CD14-positive monocyte (primary cell): ENCODE measurements around the gene SYT8. TPM values are rescaled to one million over a fixed set of nuclear protein-coding genes. Genes with fewer than 3 reads are reported as not detected.

Experiments
- DNase-seq, 3 donors: peaks; one replicate each; pipeline ENCODE4 v3.0.0-alpha.2; 2011 to 2022
- H2AFZ ChIP-seq: 2 replicates; pipeline ENCODE4 v1.6.0; 2012; ENCODE audit warnings: mild to moderate bottlenecking, low read depth, low read length, inconsistent platforms; ENCODE audit not compliant: insufficient read depth, poor library complexity, severe bottlenecking
- H3K27ac ChIP-seq, 2 donors: 1 replicate in 1 of 2; 2 replicates in 1 of 2; pipeline ENCODE4 v1.5.1; 2012 to 2013; ENCODE audit warnings: low read length in 2 of 2, control low read depth in 1 of 2, inconsistent platforms in 1 of 2, low read depth in 1 of 2, mild to moderate bottlenecking in 1 of 2
- H3K27me3 ChIP-seq, 2 donors: one replicate each; pipeline versions ENCODE4 v1.6.0 to v1.6.1; 2011 to 2013; ENCODE audit warnings: low read length in 2 of 2; ENCODE audit not compliant: control insufficient read depth in 2 of 2, insufficient read depth in 2 of 2
- H3K36me3 ChIP-seq, 2 donors: replicated peaks in 1 of 2; 1 replicate in 1 of 2; 2 replicates in 1 of 2; pipeline versions ENCODE4 v1.5.1 to v1.6.1; 2012 to 2013; ENCODE audit warnings: low read length in 2 of 2, control low read depth in 1 of 2, inconsistent platforms in 1 of 2, mild to moderate bottlenecking in 1 of 2; ENCODE audit not compliant: insufficient read depth in 2 of 2, control insufficient read depth in 1 of 2
- H3K4me1 ChIP-seq, 2 donors: 1 replicate in 1 of 2; 2 replicates in 1 of 2; pipeline versions ENCODE4 v1.5.1 to v1.6.1; 2012 to 2013; ENCODE audit warnings: low read length in 2 of 2, control low read depth in 1 of 2, inconsistent platforms in 1 of 2, mild to moderate bottlenecking in 1 of 2, moderate library complexity in 1 of 2; ENCODE audit not compliant: insufficient read depth in 2 of 2, control insufficient read depth in 1 of 2
- H3K4me2 ChIP-seq: replicated peaks from 2 replicates; pipeline ENCODE3; 2012; ENCODE audit warnings: low read length, moderate library complexity, mild to moderate bottlenecking; ENCODE audit not compliant: poor library complexity, severe bottlenecking; ENCODE audit errors: extremely low read depth
- H3K4me3 ChIP-seq, 3 experiments: fragments of 200-600 bp in 1 of 3; sonication (generic) in 1 of 3; replicated peaks in 1 of 3; 1 replicate in 2 of 3; 2 replicates in 1 of 3; pipeline ENCODE4 v1.5.1; 2011 to 2013; ENCODE audit warnings: low read length in 3 of 3, mild to moderate bottlenecking in 3 of 3, control low read depth in 2 of 3, low read depth in 2 of 3, inconsistent platforms in 1 of 3, moderate library complexity in 1 of 3
- H3K79me2 ChIP-seq: 2 replicates; pipeline ENCODE4 v1.6.0; 2012; ENCODE audit warnings: mild to moderate bottlenecking, control low read depth, inconsistent platforms, low read length, moderate library complexity; ENCODE audit not compliant: insufficient read depth
- H3K9ac ChIP-seq: 2 replicates; pipeline ENCODE4 v1.6.0; 2017; ENCODE audit warnings: low read length, mild to moderate bottlenecking; ENCODE audit not compliant: insufficient read depth, poor library complexity, severe bottlenecking
- H3K9me3 ChIP-seq, 2 donors: replicated peaks in 1 of 2; 1 replicate in 1 of 2; 2 replicates in 1 of 2; pipeline versions ENCODE4 v1.5.1 to v1.6.1; 2012 to 2013; ENCODE audit warnings: low read length in 2 of 2, control low read depth in 1 of 2; ENCODE audit not compliant: control insufficient read depth in 1 of 2, insufficient read depth in 1 of 2
- H4K20me1 ChIP-seq: 2 replicates; pipeline ENCODE4 v1.6.0; 2012; ENCODE audit warnings: mild to moderate bottlenecking, low read length, control low read depth, moderate library complexity; ENCODE audit not compliant: insufficient read depth
- H3K27ac Mint-ChIP-seq, 7 donors: one replicate each; pipeline ENCODE4 v1.8.0; 2020; ENCODE audit warnings: mild to moderate bottlenecking in 7 of 7, mixed read lengths in 7 of 7, moderate library complexity in 6 of 7, inconsistent platforms in 2 of 7
- H3K27me3 Mint-ChIP-seq, 3 donors: one replicate each; pipeline ENCODE4 v1.8.0; 2021 to 2022; ENCODE audit warnings: low read depth in 3 of 3, mild to moderate bottlenecking in 3 of 3, mixed read lengths in 3 of 3, moderate library complexity in 3 of 3, inconsistent platforms in 1 of 3
- H3K36me3 Mint-ChIP-seq, 2 donors: one replicate each; pipeline ENCODE4 v1.8.0; 2020; ENCODE audit warnings: mixed read lengths in 2 of 2, inconsistent platforms in 1 of 2, mild to moderate bottlenecking in 1 of 2
- H3K4me1 Mint-ChIP-seq: one replicate; pipeline ENCODE4 v1.8.0; 2020; ENCODE audit warnings: mild to moderate bottlenecking, mixed read lengths
- H3K4me3 Mint-ChIP-seq, 2 donors: one replicate each; pipeline ENCODE4 v1.8.0; 2020; ENCODE audit warnings: mild to moderate bottlenecking in 2 of 2, mixed read lengths in 2 of 2, moderate library complexity in 1 of 2
- H3K9me3 Mint-ChIP-seq, 7 donors: one replicate each; pipeline ENCODE4 v1.8.0; 2020 to 2022; ENCODE audit warnings: mixed read lengths in 7 of 7, mild to moderate bottlenecking in 6 of 7, moderate library complexity in 6 of 7, inconsistent platforms in 2 of 7
- CTCF ChIP-seq: fragments of 200-600 bp; IDR thresholded peaks from one replicate; pipeline ENCODE4 v1.8.0; 2022; ENCODE audit warnings: antibody characterized with exemption, mild to moderate bottlenecking
- WGBS: methylation state at CpG from one replicate; pipeline ENCODE4 v1.1.5; 2013; ENCODE audit warnings: missing lambda C conversion rate; ENCODE audit not compliant: insufficient coverage; 5-methylcytosine and 5-hydroxymethylcytosine counted together
- intact Hi-C, 2 donors: fragments of 100-400 bp; cut with micrococcal nuclease; formaldehyde crosslinking; loops; one replicate each; pipeline versions ENCODE4 v1.15.0 to v1.15.1; 2023
- polyA plus RNA-seq, 3 donors: library from polyadenylated mRNA; depleted of rRNA in 1 of 3; unstranded in 2 of 3; stranded (reverse) in 1 of 3; fragments of 300-500 nt in 2 of 3; fragments of >200 nt in 1 of 3; fragmentation: Illumina TruSeq in 2 of 3; gene quantifications; 1 replicate in 2 of 3; 2 replicates in 1 of 3; pipeline ENCODE4 v1.2.3, GENCODE V29; 2012 to 2021

SYT8 gene
- polyA plus RNA-seq, 3 donors, result not detected

DNA sequence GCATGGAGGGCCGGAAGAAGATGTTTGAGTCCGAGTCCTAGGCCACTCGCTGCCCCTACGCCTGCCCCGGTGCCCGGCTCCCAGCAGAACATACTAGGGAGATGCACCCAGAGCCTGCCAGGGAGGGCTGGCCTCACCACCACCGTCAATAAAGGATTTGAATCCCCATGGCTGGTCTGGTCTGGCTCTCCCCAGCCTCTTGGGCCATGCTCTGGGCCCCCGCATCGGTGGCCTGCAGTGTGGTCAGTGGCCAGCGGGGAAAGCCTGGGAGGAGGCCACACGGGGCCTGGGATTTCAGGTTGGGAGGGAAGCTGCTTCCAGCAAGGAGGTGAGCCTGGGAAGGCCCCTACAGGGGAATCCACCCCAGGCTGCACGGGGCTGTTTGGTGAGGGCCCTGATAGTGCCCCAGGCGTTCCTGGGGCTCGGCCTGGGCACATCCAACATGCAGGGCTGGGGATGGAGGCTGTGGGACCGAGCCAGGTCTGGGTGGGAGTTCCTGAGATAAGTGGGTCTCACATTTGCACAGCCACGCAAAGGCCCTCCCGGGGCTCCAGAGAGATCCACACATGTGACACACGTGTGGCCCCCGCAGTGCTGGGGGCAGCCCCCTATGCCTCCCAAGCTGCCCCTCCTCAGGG is 6.8 kb downstream of the SYT8 start:
- H3K9me3 Mint-ChIP-seq, result no peaks in the 10 kb centered on the region
- Histone ChIP-seq H3K79me2 (peaks cover 4% of the 10 kb centered on the region), H3K4me2 (peak overlapping the region; percentile 80), H3K27me3 (no peaks in the 10 kb centered on the region), H3K27ac (no peak overlapping the region), H3K4me1 (peaks cover 92 to 93% of the 10 kb centered on the region in 2 donors), H3K36me3 (no peaks in the 10 kb centered on the region), H2AFZ (no peak overlapping the region), H3K9ac (no peak overlapping the region), H4K20me1 (no peaks in the 10 kb centered on the region), H3K4me3 (no peak overlapping the region), H3K9me3 (no peaks in the 10 kb centered on the region)
- TF ChIP-seq CTCF, result no peak
- intact Hi-C loops, result loop anchor here in 1 of 2 donors (5.0 kb wide), 1 partner anchor 76 kb away; the partner anchor contains the start of gene TNNT3
- peaks cover 12 to 13% of the 10 kb centered on the region in 2 donors for H3K36me3 Mint-ChIP-seq
- peaks cover 0 to 2% (median 1%) of the 10 kb centered on the region in 3 donors for H3K27me3 Mint-ChIP-seq
- WGBS, result 95% methylated on average over 17 of the region's 19 CpGs
- peaks cover 63% of the 10 kb centered on the region for H3K4me1 Mint-ChIP-seq
- DNase-seq, result no peak
- H3K4me3 Mint-ChIP-seq, result peak overlapping the region in 1 of 2 donors; percentile 43
- peak overlapping the region in 4 of 7 donors; percentile 19 to 63 (median 42) for H3K27ac Mint-ChIP-seq

GRCh38 chr11:1842149-1843097 is 7.6 kb downstream of the SYT8 start:
- H3K27me3 ChIP-seq, result no peaks in the 10 kb centered on the region

More at GRCh38 chr11:1842149-1843097, 7.6 kb downstream of the SYT8 start:
- H3K9ac ChIP-seq, result no peak overlapping the region
- H3K4me1 Mint-ChIP-seq, result peaks cover 70% of the 10 kb centered on the region
- TF ChIP-seq CTCF, result no peak
- H4K20me1 ChIP-seq, result no peaks in the 10 kb centered on the region
- H3K4me1 ChIP-seq, result peaks cover 100% of the 10 kb centered on the region in 2 donors
- peak overlapping the region in 4 of 7 donors; percentile 36 to 100 (median 61) for H3K27ac Mint-ChIP-seq
- no peak overlapping the region for H3K27ac ChIP-seq
- no peak for DNase-seq
- H3K4me3 ChIP-seq, result no peak overlapping the region
- no peak overlapping the region for H2AFZ ChIP-seq
- H3K4me2 ChIP-seq, result no peak overlapping the region
- no peak overlapping the region for H3K4me3 Mint-ChIP-seq
- no peaks in the 10 kb centered on the region for H3K36me3 ChIP-seq
- intact Hi-C loops, result loop anchor here in 1 of 2 donors (5.0 kb wide), 1 partner anchor 75 kb away; the partner anchor contains the start of gene TNNT3
- no peaks in the 10 kb centered on the region for H3K9me3 Mint-ChIP-seq
- H3K27me3 Mint-ChIP-seq, result peaks cover 0 to 1% (median 0%) of the 10 kb centered on the region in 3 donors
- no peaks in the 10 kb centered on the region for H3K9me3 ChIP-seq
- peaks cover 12 to 14% of the 10 kb centered on the region in 2 donors for H3K36me3 Mint-ChIP-seq
- WGBS, result 96% methylated on average over 26 of the region's 29 CpGs
- peaks cover 4% of the 10 kb centered on the region for H3K79me2 ChIP-seq
